ENCODE measurements around the gene SEC24C.

Gene SEC24C

DNA sequence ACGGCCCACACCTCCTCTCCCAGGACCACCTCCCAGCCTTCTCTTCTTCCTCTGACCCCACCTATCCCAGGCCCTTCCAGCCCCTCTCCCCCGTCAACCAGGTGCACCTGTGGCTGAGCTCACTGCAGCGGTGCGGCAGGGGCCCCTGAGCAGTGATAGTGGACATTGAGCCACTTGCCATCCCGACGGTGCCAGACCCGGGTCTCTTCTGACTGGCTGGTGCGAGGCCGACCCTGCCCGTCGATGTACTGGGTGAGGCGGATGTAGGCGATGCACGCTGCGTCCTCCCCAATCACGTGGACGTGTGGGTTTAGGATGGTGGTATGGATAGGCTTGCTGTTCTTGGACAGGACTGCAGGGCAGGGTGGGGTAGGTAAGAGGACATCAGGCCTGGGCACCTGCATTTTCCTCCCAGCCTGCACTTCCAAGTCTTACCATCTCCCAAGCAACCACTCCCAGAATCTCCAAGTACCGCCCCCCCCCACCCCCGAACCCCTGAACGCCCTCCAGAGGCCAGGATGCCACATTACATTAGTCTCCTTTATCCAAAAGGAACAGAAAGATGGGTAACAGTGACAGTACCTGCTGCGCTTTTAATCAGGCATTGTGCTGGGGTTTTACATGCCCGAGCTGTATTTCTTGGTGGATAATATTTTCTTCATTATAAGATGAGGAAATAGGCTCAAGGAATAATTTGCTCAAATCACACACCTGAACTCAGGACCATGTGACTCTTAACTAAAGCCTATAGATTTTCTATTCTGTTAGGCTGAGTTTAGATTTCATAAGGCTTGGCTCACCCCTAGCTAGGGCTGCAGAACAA, 70.9 kb downstream of the SEC24C start:
- DNase-seq = no peak

DNA sequence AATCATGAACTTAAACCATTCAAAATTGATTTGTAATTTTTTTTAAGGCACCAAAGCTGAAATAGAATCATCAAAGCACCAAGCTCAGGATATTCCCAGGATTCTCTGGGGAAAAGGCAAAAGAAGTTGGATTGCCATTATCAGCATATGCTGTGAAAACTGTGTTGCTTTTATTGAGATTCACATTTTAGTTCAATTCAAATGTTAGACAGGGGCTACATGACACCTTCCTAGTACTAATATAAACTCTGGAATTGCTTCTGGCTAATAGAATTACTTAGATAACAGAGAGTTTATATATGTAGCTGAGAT, 71.5 kb downstream of the SEC24C start:
- no peak for DNase-seq

DNA sequence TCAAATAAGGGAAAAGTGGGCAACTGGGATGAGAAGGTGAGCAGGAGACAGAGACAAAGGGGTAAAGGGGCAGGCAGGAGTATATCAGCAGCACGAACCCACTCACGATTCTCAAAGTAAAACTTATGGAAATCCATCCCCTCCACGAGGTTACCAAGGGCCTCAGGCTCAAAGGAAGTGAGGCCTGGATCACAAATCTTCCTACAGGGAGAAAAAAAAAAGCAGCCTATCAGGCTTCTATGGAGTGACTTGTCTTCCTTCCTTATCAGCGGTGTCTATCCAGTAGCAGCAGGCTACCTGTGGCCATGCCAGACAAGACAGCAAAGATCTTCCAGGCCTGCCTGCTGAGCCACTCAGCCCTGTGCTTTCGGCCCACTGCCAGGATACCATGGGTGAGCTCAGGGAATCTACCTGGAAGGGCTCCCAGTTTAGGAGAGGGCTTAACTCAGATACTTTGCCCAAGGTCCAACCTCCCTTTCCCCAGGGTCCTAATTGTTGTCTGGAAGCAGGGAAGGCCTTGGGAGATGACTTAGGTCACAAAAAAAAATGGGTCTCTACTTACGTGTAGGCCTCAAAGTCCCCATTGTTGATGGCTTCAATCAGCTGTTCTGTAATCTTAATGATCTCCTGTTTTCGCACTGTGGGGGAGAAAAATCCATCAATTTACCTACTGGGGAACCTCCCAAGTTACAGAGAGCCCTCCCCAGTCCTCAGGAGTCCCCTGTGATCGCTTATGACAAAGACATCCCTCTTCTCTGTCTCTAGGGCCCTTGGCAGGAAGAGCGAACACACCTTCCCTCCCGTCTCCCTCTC, 73.0 kb downstream of the SEC24C start:
- no peak for DNase-seq

DNA sequence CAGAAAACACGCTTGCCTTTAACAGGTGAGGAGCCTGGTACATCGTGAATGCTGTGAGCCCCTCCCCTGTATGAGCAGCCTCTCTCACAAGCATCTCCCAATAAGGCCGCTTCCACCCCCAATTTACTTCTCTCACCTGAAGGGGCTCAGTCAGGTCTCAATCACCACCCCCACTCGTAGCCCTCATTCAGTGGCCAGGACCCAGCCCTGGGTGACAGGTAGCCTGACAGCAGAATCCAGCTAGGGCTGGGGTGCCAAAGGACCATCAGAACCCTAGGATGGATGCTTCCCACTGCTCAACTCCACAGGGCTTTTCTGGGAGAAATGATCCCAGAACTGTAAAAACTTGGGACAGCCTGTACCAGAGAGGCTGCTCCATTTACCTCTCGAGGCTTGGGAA, 73.7 kb downstream of the SEC24C start:
- DNase-seq = no peak

DNA sequence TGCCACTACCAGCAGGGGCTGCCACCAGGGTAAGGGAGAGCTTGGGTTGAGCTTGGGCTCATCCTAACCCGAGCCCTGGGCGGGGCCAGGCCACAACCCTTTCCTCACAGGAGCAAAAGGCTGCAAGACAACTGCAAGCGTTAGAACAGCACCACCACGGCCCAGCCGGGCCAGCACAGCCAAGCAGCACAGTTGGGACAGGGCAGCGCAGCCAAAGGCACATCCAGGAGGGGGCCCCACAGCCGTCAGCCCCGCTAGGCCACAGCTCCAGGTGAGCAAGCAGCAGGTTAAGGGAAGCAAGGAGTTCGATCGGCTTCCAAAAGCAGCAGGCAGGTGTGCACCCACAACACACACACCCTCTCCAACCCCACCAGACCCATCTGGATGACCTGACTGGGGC, 74.2 kb downstream of the SEC24C start:
- DNase-seq = no peak

DNA sequence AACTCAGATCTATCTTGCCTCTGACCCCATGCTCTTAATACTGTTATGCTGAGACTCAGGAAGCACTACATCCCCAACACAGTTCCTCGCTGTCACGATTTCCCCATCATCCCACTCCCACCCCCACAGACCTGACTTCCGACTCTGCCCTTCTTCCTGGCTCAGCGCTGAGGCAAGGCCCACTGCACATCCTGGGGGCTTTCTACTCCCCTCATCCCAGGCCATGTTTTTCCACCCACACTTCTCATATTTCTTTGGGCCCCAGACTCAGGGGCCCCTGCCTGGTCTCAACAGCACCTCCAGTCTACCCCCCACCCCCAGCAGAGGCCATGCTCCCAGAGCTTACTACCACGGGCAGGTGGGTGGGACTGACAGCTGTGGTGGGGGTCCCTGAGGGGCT, 74.9 kb downstream of the SEC24C start:
- no peak for DNase-seq

DNA sequence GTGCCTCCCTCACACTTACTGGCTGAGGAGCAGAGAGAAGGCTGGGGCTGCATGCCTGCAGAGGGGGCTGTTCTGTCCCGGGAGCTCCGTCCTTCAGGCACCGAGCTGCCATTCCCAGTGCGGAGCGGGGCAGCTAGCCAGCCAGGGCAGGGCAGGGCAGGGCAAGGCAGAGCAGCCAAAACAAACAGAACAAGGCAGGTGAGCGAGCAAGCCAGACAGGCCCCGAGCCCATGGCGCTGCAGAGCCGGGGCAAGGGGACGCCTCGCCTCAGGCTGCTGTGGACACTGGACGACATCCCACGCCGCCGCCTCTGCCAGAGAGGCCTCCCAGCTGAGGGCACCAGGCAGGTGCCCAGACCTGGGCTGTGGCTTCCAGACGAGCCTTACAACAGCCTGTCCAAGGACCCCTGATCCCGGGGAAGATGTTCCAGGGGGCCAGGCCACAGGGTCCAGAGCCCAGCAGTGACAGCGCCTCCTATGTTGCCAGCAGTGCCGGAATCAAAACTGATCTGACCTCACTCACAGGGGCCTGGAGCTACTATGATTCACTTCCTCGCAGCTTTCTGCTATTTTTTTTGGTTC, 75.4 kb downstream of the SEC24C start:
- DNase-seq = no peak

All from bone marrow (tissue), 2 donors.